ENCODE data around the gene ARFGAP1.

DNA sequence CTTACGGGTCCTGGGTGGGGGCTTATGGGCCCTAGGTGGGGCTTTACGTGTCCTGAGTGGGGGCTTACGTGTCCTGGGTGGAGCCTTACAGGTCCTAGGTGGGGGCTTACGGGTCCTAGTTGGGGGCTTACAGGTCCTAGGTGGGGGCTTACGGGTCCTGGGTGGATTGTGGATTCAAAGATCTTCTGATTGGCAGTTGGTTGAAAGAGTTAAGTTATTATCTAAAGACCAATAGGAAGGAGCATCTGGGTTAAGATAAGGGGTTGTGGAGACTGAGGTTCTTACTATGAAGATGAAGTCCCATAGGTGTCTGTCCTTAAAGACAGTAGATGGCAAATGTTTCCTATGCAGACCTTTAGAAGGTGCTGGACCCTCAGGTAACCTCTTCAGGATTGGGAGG, 45.4 kb upstream of the ARFGAP1 start:
- TF ChIP-seq, protein P1, sequence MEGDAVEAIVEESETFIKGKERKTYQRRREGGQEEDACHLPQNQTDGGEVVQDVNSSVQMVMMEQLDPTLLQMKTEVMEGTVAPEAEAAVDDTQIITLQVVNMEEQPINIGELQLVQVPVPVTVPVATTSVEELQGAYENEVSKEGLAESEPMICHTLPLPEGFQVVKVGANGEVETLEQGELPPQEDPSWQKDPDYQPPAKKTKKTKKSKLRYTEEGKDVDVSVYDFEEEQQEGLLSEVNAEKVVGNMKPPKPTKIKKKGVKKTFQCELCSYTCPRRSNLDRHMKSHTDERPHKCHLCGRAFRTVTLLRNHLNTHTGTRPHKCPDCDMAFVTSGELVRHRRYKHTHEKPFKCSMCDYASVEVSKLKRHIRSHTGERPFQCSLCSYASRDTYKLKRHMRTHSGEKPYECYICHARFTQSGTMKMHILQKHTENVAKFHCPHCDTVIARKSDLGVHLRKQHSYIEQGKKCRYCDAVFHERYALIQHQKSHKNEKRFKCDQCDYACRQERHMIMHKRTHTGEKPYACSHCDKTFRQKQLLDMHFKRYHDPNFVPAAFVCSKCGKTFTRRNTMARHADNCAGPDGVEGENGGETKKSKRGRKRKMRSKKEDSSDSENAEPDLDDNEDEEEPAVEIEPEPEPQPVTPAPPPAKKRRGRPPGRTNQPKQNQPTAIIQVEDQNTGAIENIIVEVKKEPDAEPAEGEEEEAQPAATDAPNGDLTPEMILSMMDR (IDR thresholded peaks at IDR 0.05; ENCODE audit: insufficient read depth, low read depth, low read length) = no peak
- no peak for TF ChIP-seq EZH2 (IDR thresholded peaks at IDR 0.05; ENCODE audit: insufficient read depth, low read length)
